Measurements from ENCODE around the gene RAMP1.
"Not testable (repeated sequence)": the region's sequence is repeated elsewhere in the genome, so short reads cannot be mapped to it uniquely, and the experiment has no call there.

- TF ChIP-seq CTCF, POLR2A (IDR thresholded peaks at IDR 0.05): not testable (repeated sequence)
Measured at GRCh38 chr2:237868074-237868473, 8.7 kb downstream of the RAMP1 start.
